GM06990 (cell line): ENCODE measurements around the gene KIF12.

Source experiments
- DNase-seq: peaks from one replicate; pipeline ENCODE4 v3.0.0-alpha.2; 2011; ENCODE audit not compliant: insufficient read length; ENCODE audit errors: extremely low read depth
- H3K27me3 ChIP-seq: replicated peaks from 2 replicates; pipeline ENCODE4 v1.6.0; 2011; ENCODE audit warnings: low read length; ENCODE audit not compliant: control insufficient read depth, insufficient read depth
- H3K36me3 ChIP-seq: 2 replicates; pipeline ENCODE4 v1.5.1; 2011; ENCODE audit warnings: low read length; ENCODE audit not compliant: control insufficient read depth, insufficient read depth
- H3K4me3 ChIP-seq: replicated peaks from 2 replicates; pipeline ENCODE4 v1.5.1; 2011; ENCODE audit warnings: low read depth, mild to moderate bottlenecking, control low read depth, low read length
- CTCF ChIP-seq: IDR thresholded peaks from 2 replicates; pipeline ENCODE4 v1.5.1; 2011; ENCODE audit warnings: low read length, control low read depth, mild to moderate bottlenecking, inconsistent platforms; ENCODE audit not compliant: insufficient read depth, poor library complexity, severe bottlenecking

KIF12 gene

GRCh38 chr9:114060070-114060469 lies 39.0 kb downstream of the KIF12 start:
- no peak for TF ChIP-seq CTCF
- H3K36me3 ChIP-seq: no peaks in the 10 kb centered on the region
- no peak overlapping the region for H3K4me3 ChIP-seq
- H3K27me3 ChIP-seq: peaks cover 1% of the 10 kb centered on the region
- no peak for DNase-seq

- no peak for DNase-seq
- Histone ChIP-seq H3K27me3 (peaks cover 1% of the 10 kb centered on the region), H3K4me3 (no peak overlapping the region), H3K36me3 (no peaks in the 10 kb centered on the region)
- TF ChIP-seq CTCF: no peak
Observed at GRCh38 chr9:114059047-114059803, 39.9 kb downstream of the KIF12 start.

- Histone ChIP-seq H3K36me3 (no peaks in the 10 kb centered on the region), H3K27me3 (peaks cover 1% of the 10 kb centered on the region), H3K4me3 (no peak overlapping the region)
- DNase-seq: no peak
- TF ChIP-seq CTCF: no peak
Observed at GRCh38 chr9:114058688-114059046, 40.4 kb downstream of the KIF12 start.

- Histone ChIP-seq H3K4me3 (no peak overlapping the region), H3K36me3 (no peaks in the 10 kb centered on the region), H3K27me3 (peaks cover 1% of the 10 kb centered on the region)
- TF ChIP-seq CTCF: no peak
- no peak for DNase-seq
Observed at GRCh38 chr9:114057161-114057885, 41.8 kb downstream of the KIF12 start.

GRCh38 chr9:114056527-114056926 lies 42.6 kb downstream of the KIF12 start:
- no peak overlapping the region for H3K4me3 ChIP-seq
- H3K36me3 ChIP-seq: no peaks in the 10 kb centered on the region
- no peak for DNase-seq
- no peaks in the 10 kb centered on the region; the same call in none of the 2 replicates for H3K27me3 ChIP-seq
- no peak for TF ChIP-seq CTCF

- DNase-seq: no peak
- no peaks in the 10 kb centered on the region for H3K36me3 ChIP-seq
Observed at GRCh38 chr9:114055894-114056293, 43.2 kb downstream of the KIF12 start.

More at GRCh38 chr9:114055894-114056293, 43.2 kb downstream of the KIF12 start:
- Histone ChIP-seq H3K4me3 (no peak overlapping the region), H3K27me3 (peaks cover 2% of the 10 kb centered on the region)
- no peak for TF ChIP-seq CTCF
